HEK293T (cell line): ENCODE data around the gene SYNJ2BP.

ENCODE experiments used
- ARNT ChIP-seq: fragments of 450-650 bp; IDR thresholded peaks from 2 replicates; pipeline ENCODE4 v1.6.1; 2017; ENCODE audit warnings: mild to moderate bottlenecking
- BHLHE40 ChIP-seq: fragments of 450-650 bp; IDR thresholded peaks from 2 replicates; pipeline ENCODE4 v1.6.1; 2016; ENCODE audit warnings: mild to moderate bottlenecking, moderate library complexity, borderline replicate concordance
- ELF4 ChIP-seq: fragments of 450-650 bp; IDR thresholded peaks from 2 replicates; pipeline ENCODE4 v1.6.1; 2017; ENCODE audit warnings: antibody characterized with exemption
- FOXA1 ChIP-seq: fragments of 450-650 bp; IDR thresholded peaks from 2 replicates; pipeline ENCODE4 v1.6.1; 2016; ENCODE audit warnings: mild to moderate bottlenecking
- FOXK2 ChIP-seq: fragments of 450-650 bp; IDR thresholded peaks from 2 replicates; pipeline ENCODE4 v1.6.1; 2016; ENCODE audit warnings: mild to moderate bottlenecking
- FOXM1 ChIP-seq: fragments of 450-650 bp; IDR thresholded peaks from 2 replicates; pipeline ENCODE4 v1.6.1; 2017; ENCODE audit warnings: mild to moderate bottlenecking, borderline replicate concordance
- HDGF ChIP-seq: fragments of 450-650 bp; IDR thresholded peaks from 2 replicates; pipeline ENCODE4 v1.6.1; 2017; ENCODE audit warnings: antibody characterized with exemption, borderline replicate concordance
- LEF1 ChIP-seq: fragments of 450-650 bp; IDR thresholded peaks from 2 replicates; pipeline ENCODE4 v1.6.1; 2017; ENCODE audit warnings: mild to moderate bottlenecking, borderline replicate concordance
- PKNOX1 ChIP-seq: fragments of 450-650 bp; IDR thresholded peaks from 2 replicates; pipeline ENCODE4 v1.6.1; 2016
- SP1 ChIP-seq: fragments of 450-650 bp; IDR thresholded peaks from 2 replicates; pipeline ENCODE4 v1.6.1; 2017
- SUZ12 ChIP-seq: fragments of 450-650 bp; IDR thresholded peaks from 2 replicates; pipeline ENCODE4 v1.6.1; 2016; ENCODE audit warnings: mild to moderate bottlenecking

DNA sequence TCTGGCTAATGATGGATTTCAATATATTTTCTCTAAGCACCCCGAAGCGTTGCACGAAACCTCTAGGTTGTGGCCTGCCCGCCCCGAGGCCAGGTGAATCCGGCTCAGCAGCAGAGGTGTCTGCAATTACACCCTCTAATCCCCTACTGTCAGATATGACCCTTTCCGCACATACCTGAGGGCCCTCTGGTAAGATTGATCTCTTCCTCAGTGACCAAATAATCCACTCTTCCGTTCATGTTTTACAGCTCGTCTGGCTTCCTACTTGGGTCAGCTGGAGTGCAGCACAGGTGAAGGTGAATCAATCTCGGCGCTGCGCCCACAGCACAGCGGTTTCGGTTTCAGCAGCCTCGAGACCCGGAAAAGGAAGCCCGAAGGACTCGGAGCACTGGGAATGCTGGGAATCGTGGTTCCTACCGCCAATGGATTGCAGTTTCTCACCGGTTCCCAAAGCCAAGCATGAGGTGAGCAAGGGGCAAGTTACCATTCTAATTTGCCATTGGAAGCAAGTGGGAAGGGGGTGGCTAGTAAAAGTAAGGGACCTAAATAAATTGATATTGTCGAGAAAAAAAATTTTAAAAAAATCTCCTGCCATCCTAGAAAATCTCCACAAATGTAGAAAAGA lies at the start of gene SYNJ2BP:
- no peak for TF ChIP-seq BHLHE40
- no peak for TF ChIP-seq SP1
- TF ChIP-seq FOXA1, result no peak
- TF ChIP-seq FOXK2, result no peak
- TF ChIP-seq SUZ12, result no peak
- TF ChIP-seq FOXM1, result no peak
- no peak for TF ChIP-seq HDGF
- TF ChIP-seq ARNT, result no peak
- no peak for TF ChIP-seq PKNOX1
- no peak for TF ChIP-seq LEF1
- no peak; the same call in 1 of the 2 replicates for TF ChIP-seq ELF4
